Pancreas (tissue), 10 donors: ENCODE results near the gene MRPL27. TPM values are rescaled to one million over a fixed set of nuclear protein-coding genes. Genes with fewer than 3 reads are reported as not detected.
A peak's percentile ranks its signal among the peaks of the same experiment; 100 is the strongest.

Source experiments
- ATAC-seq, 4 donors: fragments of 200-7000 bp; cut with Tn5 transposase; one replicate each; pipeline versions ENCODE4 v1.8.0 to v1.9.1; 2020; ENCODE audit warnings: mild to moderate bottlenecking in 4 of 4, moderate library complexity in 4 of 4
- DNase-seq, 6 donors: peaks; one replicate each; pipeline ENCODE4 v3.0.0-alpha.2; 2020
- FAIRE-seq: peaks from 2 replicates; lab custom pipeline; 2012; peaks lifted over from hg19 to GRCh38; lab: Jason Lieb, UNC
- H3K27ac ChIP-seq, 4 donors: fragments of 200-600 bp; sonication (generic); 1 replicate in 3 of 4; 2 replicates in 1 of 4; pipeline versions ENCODE4 v1.5.0 to v1.8.0; 2020
- H3K27me3 ChIP-seq, 4 donors: fragments of 200-600 bp; one replicate each; pipeline ENCODE4 v1.8.0; 2021
- H3K36me3 ChIP-seq, 3 donors: fragments of 200-600 bp; sonication (generic) in 1 of 3; one replicate each; pipeline versions ENCODE4 v1.5.0 to v1.8.0; 2020 to 2021
- H3K4me1 ChIP-seq, 3 donors: fragments of 200-600 bp; one replicate each; pipeline ENCODE4 v1.8.0; 2021
- H3K4me3 ChIP-seq, 4 donors: fragments of 200-600 bp; sonication (generic) in 2 of 4; one replicate each; pipeline versions ENCODE4 v1.5.0 to v1.8.0; 2020 to 2021
- H3K9me3 ChIP-seq, 4 donors: fragments of 200-600 bp; one replicate each; pipeline ENCODE4 v1.8.0; 2021
- WGBS, 2 donors: extraction: QIAGEN DNeasy Blood & Tissue Kit; methylation state at CpG; one replicate each; pipeline ENCODE4 v1.1.7; 2013; 5-methylcytosine and 5-hydroxymethylcytosine counted together
- intact Hi-C, 3 donors: fragments of 100-400 bp; cut with DNase I; formaldehyde crosslinking; loops; one replicate each; pipeline versions ENCODE4 v1.11.1 to v1.14.2; 2022
- polyA plus RNA-seq, 2 donors: library from polyadenylated mRNA; stranded (reverse); fragments of 200-250 nt; gene quantifications; one replicate each; pipeline ENCODE4 v1.2.3, GENCODE V29; 2013
- total RNA-seq, 6 donors: library from RNA; stranded (reverse); fragmentation: NEBNext Ultra II Directional in 4 of 6; extraction: Animal tissue kit (Norgen Biotek cat#: 25700) in 4 of 6; gene quantifications; one replicate each; pipeline versions ENCODE4 v1.2.1 to v1.2.4, GENCODE V29; 2021 to 2023
- TF ChIP-seq, protein P1 (sequence below), 4 donors: fragments of 200-600 bp; sonication (generic) in 3 of 4; IDR thresholded peaks; one replicate each; pipeline versions ENCODE4 v1.5.0 to v1.8.0; 2021; ENCODE audit warnings: antibody characterized with exemption in 4 of 4
- donor health status: healthy with polysubstance abuse.
- donor health status: DM: no; HTN: no; CAD: no; lungs with moderate emphysema.
- donor health status: DM: no; HTN: no; CAD: no.
- donor health status: control.
- donor health status: control.
- donor health status: Bipolar disorder and iron deficiency.
- donor health status: DM: yes; HTN: yes; CAD: no.
- donor health status: DM: no; HTN: no; CAD: no.
- donor health status: DM: no; HTN: no; CAD: no.
- donor health status: DM: yes; HTN: yes; CAD: no.

The MRPL27 gene
- total and polyA plus RNA-seq, 8 donors, result 19.6 to 89.0 (median 27.2) TPM

DNA sequence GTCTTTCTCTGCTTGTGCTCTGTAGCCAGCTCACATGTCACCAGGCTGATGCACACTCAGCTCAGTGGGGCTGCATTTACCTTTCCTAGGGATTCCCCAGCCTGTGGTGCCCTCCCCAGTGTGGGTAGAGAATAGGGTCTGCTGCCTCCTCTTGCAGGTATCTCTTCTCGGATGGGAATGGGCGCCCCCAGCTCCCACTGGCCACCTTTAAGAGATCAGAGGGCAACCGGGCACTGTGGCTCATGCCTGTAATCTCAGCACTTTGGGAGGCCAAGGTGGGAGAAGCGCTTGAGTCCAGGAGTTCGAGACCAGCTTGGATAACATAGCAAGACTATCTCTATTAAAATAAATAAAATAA lies 23.8 kb downstream of the MRPL27 start:
- TF ChIP-seq, protein P1, sequence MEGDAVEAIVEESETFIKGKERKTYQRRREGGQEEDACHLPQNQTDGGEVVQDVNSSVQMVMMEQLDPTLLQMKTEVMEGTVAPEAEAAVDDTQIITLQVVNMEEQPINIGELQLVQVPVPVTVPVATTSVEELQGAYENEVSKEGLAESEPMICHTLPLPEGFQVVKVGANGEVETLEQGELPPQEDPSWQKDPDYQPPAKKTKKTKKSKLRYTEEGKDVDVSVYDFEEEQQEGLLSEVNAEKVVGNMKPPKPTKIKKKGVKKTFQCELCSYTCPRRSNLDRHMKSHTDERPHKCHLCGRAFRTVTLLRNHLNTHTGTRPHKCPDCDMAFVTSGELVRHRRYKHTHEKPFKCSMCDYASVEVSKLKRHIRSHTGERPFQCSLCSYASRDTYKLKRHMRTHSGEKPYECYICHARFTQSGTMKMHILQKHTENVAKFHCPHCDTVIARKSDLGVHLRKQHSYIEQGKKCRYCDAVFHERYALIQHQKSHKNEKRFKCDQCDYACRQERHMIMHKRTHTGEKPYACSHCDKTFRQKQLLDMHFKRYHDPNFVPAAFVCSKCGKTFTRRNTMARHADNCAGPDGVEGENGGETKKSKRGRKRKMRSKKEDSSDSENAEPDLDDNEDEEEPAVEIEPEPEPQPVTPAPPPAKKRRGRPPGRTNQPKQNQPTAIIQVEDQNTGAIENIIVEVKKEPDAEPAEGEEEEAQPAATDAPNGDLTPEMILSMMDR (IDR thresholded peaks at IDR 0.05), result no peak
- H3K4me1 ChIP-seq, result peaks cover 0 to 3% (median 3%) of the 10 kb centered on the region in 3 donors
- no peak overlapping the region for H3K4me3 ChIP-seq
- 86 to 97% methylated on average over 5 of the region's 5 CpGs for whole genome bisulfite sequencing, 2 donors
- ATAC-seq, result no peak
- no peak overlapping the region for H3K27ac ChIP-seq
- intact Hi-C loops, result no loop called here
- FAIRE-seq, result no peak
- H3K9me3 ChIP-seq, result no peaks in the 10 kb centered on the region
- H3K27me3 ChIP-seq, result no peaks in the 10 kb centered on the region
- peak in 1 of 6 donors; percentile 35 for DNase-seq
- H3K36me3 ChIP-seq, result peaks cover 0 to 7% (median 0%) of the 10 kb centered on the region in 3 donors

DNA sequence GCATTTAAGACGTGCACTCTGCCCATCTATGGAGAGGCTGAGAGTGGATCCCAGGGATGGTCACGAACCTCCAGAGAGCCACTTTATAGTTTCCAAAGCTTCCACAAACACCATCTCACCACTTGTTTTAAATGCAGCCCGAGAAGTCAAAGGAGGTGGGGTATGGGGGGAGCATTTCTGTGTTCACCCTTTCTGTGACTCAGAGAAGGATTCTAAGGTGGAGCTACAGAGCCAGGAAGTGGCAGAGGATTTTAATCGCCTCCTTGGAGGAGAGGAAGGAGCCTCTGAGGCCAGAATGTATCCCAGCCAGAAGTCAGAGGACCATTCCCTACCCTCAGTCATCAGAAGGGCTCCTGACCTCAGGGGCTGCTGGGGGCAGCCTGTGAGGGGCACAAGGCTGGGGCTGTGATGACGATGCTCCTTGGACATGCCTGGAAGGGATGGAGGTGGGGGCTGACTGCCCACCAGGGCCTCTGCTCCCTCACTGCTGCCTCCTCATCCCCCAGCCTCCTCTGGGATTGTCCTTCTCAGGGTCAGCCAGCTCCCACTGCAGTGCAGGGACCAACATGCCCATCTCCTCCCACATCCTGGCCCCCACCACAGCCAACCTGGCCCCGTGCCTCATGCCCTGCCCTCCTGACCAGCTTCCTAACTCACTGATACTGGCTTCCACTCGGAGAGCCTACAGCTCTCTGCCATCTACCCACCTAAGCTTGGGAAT lies 24.3 kb downstream of the MRPL27 start:
- ATAC-seq (no peak), FAIRE-seq (no peak), DNase-seq (peak in 1 of 6 donors; percentile 51)
- intact Hi-C loops, result no loop called here
- H3K27ac ChIP-seq, result no peak overlapping the region
- no peak overlapping the region for H3K4me3 ChIP-seq
- H3K4me1 ChIP-seq, result peaks cover 0 to 3% (median 3%) of the 10 kb centered on the region in 3 donors
- no peaks in the 10 kb centered on the region for H3K9me3 ChIP-seq
- peaks cover 0 to 1% (median 0%) of the 10 kb centered on the region in 3 donors for H3K36me3 ChIP-seq
- WGBS, 2 donors, result 75 to 78% methylated on average over 7 of the region's 7 CpGs
- no peaks in the 10 kb centered on the region for H3K27me3 ChIP-seq
- TF ChIP-seq, protein P1 (IDR thresholded peaks at IDR 0.05), result no peak

DNA sequence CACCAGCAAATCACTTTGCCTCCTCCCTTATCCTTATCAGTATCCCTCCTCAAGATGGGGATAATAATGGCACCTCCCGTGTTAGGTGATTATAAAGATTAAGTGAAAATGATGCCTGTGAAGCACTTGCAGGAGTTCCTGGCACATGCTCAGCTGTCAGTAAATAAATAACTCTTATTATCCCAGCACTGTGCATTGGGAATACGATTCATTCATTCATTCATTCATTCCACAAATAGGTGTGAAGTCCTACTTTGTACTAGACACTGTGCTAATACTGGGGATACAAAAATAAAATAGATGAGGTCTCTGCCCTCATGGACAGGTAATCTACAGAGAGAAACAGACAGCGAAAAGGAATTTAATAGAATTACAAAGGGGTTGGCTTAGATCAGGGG lies 25.1 kb downstream of the MRPL27 start:
- no peak overlapping the region for H3K4me3 ChIP-seq
- DNase-seq (no peak), ATAC-seq (no peak), FAIRE-seq (no peak)
- H3K36me3 ChIP-seq, result no peaks in the 10 kb centered on the region
- TF ChIP-seq, protein P1 (IDR thresholded peaks at IDR 0.05), result no peak
- intact Hi-C loops, result no loop called here
- 40 to 45% methylated on average over 3 of the region's 3 CpGs for WGBS, 2 donors
- no peak overlapping the region for H3K27ac ChIP-seq
- no peaks in the 10 kb centered on the region for H3K9me3 ChIP-seq
- H3K27me3 ChIP-seq, result no peaks in the 10 kb centered on the region
- peaks cover 0 to 3% (median 3%) of the 10 kb centered on the region in 3 donors for H3K4me1 ChIP-seq

DNA sequence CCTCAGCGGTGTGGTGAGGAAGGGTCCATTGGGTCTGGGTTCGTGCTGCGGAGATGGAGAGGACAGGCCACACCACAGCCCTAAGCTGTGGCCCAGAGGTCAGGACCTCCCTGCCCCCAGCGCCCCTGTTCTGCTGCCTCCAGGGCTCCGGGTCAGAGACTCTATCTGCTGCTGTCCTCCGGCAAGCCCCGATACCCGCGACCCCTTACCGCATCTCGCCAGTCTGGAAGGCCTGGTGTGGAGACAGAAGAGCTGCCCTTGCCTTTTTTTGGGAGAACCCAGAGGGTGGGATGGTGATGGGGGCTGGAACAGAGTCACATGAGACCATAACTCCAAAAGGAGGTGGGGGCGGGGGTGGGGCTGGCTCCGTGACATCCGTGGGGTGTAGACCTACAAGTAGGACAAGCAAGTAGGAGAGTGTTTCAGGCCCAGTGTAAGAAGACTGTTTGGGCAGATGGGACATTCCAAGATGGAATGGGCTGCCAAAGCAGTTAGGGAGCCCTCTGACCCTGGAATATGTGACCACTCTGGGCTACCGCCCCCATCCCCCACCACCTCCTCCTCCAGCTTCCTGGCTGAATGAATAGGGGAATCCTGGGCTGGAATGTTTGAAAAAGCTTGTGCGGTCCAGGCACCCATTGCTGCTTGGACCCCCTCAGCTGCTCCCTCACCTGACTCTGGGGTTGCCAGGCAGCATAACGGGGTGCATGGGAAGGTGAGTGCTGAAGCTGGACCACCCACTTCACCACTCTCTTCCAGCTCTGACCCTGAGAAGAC lies 25.7 kb downstream of the MRPL27 start:
- DNase-seq (peak in 2 of 6 donors; percentile 52 to 71), FAIRE-seq (no peak), ATAC-seq (no peak)
- TF ChIP-seq, protein P1 (IDR thresholded peaks at IDR 0.05), result no peak
- Histone ChIP-seq H3K4me1 (peaks cover 0 to 3% (median 3%) of the 10 kb centered on the region in 3 donors), H3K27ac (no peak overlapping the region), H3K4me3 (peak overlapping the region in 3 of 4 donors; percentile 76 to 86 (median 82)), H3K36me3 (no peaks in the 10 kb centered on the region), H3K27me3 (no peaks in the 10 kb centered on the region), H3K9me3 (no peaks in the 10 kb centered on the region)
- 43 to 46% methylated on average over 17 of the region's 17 CpGs for WGBS, 2 donors
- intact Hi-C loops, result no loop called here
